HG03095 (cell line): ENCODE measurements around the gene KLK10.
"Not testable (repeated sequence)": the region's sequence is repeated elsewhere in the genome, so short reads cannot be mapped to it uniquely, and the experiment has no call there.

Experiments used
- ATAC-seq: cut with Tn5 transposase; IDR thresholded peaks from one replicate; pipeline ENCODE4 v1.9.1; 2021; ENCODE audit warnings: moderate library complexity; ENCODE audit not compliant: unreplicated experiment

Gene KLK10

DNA sequence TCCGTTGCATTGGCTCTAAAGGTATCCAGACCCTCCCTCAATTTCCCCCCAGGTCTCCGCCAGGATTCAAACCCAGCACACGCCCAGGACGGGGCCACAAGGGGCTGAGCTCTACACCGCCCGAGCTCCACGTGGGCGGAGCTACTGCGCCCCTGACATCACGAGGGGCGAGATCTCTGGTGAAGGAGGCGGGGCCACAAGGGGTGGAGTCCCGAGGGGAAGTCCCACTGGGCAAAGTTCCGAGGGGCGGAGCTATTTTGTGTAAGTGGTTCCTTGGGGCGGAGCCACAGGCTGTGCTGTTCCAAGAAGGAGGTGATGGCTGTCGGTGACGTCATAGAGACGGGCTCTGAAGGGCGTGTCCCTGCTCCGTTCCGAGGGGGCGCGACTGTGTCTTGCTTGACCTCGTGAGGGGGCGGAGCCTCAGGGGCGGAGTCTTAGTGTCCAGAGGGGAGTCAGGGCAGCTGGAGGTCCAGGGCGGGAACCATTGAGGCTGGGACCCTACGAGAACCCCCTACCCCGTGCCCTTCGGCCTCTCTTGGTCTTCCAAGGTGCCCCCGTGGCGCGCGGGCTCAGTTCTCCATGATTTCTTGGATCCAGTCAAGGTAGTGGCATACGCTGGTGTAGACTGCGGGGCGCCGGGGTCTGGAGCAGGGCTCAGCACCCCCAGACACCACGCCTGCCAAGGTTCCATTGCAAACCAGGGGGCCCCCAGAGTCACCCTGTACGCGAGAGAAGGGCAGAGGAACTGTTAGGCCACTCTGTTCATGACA lies 16.8 kb downstream of the KLK10 start:
- ATAC-seq: no peak

DNA sequence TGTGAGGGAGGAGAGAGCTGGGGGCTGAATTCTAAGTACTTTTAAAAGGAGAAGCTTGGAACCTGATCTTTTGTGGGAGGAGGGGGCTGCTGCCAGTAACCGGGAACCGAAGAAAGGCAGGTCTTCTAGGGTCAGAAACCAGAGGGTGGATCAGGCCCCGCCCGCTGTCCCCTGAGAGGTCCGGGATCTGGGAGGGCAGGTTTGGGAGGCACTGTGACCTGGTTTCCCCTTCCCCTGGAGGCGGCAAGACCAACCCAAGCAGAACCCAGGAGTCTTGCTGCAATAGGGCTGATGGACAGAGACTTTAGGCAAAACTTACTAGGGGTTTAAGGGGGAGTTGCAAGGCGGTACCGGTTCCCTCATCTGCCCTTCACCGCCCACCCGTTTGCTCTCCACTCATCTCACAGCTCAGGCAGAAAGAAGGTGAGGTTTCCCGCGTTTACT lies 17.4 kb downstream of the KLK10 start:
- ATAC-seq: no peak

DNA sequence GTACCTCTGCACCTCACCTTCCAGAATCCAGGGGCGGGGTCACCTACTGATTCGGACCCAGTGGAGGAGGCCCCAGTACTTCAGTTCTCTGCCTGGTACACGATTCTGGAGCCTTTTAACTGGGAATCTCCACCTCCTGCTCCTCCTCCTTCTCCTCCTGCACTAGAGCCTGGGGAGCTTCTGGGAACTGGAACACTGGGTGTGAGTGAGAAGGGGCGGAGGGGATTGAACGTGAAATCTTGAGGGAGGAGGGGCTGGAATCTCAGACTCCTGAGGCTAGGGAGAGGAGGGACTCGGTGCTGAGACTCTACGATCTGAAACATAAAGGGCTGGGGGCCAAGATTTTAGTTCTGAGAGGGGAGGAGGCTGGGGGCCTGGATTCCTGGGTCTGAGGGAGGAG lies 18.0 kb downstream of the KLK10 start, which contains the start of gene KLK8:
KLK8 (minus strand) TSS at position 90 of the 400 bp plus-strand sequence. CDS start 437 bp downstream, outside the sequence.
- ATAC-seq: no peak

DNA sequence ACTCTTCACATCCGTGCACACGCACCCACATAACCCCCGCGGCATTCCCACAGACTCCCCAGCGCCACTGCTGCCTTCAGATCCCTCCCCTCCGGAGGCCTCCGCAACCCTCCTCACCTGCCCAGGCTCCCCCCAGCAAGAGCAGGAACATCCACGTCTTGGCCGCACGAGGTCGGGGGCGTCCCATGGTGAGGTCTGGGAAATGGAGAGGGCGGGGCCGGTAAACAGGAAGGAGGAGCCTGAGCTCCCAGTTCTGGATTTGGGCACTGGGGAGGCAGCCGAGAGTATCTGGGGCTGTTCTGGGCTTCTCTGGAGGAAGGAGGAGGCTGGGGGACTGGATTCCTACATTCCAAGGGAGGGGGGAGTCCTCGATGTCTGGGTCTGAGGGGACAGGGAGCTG lies 18.5 kb downstream of the KLK10 start:
- ATAC-seq: no peak

DNA sequence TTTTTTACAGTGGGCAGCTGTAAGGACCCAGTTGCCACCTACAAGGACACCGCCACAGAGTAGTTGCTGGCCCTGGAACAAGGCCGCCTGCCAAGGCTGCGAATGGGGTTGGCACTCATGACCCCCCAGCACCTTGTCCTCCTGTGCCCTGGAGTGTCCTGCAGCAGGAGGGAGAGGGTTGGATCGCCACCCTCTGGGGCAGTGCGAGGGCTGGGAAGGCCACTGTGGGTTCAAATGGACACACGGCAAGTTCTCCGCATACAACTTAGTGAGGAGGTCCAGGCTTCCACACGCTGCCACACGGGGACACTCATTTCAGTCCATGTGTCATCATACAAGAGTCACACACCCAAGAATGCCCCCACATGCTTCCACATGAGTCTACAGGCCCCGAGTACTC lies 19.1 kb downstream of the KLK10 start:
- ATAC-seq: no peak

DNA sequence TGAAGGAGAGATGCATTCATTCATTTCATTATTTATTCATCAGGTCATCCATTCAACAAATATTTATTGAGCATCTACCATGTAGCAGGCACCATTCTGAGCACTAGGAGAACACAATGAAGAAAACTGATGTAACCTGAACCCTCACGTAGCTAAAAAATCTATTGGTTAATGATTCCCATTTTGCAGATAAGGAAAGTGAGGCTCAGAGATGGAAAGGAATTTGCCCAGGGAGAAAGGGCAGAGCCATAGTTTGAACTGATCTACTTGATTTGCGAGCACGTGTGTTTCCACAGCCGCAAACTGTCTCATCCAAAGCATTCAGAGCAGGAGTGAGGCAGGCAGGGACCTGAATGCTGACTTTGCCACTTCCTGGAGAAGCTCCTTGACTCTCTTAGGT lies 20.8 kb downstream of the KLK10 start:
- no peak for ATAC-seq

DNA sequence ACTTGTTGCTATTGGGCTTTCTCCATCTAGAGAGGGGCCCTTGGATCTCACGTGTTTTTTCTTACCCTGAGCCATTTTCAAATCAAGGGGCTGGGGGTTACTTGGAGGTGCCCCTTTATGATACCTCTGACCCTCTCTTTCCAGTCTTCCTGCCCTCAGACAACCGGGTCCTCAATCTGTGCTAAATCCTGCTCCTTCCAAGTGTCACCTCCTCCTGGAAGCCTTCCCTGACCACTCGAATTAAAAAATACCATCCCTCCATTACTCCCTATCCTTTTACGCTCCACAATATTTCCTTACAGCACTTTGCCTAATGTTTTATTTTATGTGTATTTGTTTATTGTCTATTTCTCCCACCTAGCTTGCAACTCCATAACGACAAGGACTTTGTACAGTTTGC lies 21.4 kb downstream of the KLK10 start:
- no peak for ATAC-seq

DNA sequence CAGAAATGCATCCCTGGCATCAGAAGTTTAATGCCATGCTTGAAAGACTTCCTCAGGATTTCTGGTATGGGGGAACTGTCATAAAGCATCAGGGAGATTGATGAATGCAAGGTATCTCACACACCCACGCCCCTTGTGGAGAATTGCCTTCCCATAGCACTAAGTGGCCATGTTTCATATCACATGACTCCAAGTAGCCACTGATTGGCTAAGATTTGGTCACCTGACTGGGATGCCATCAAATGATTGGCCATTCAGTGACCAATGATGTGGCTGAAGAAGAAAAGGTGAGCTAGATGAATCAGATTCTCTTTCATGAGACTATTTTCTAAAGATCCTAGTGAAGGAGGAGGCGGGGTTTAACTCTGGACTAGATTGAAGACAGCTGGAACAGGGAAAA lies 25.4 kb downstream of the KLK10 start:
- no peak for ATAC-seq

DNA sequence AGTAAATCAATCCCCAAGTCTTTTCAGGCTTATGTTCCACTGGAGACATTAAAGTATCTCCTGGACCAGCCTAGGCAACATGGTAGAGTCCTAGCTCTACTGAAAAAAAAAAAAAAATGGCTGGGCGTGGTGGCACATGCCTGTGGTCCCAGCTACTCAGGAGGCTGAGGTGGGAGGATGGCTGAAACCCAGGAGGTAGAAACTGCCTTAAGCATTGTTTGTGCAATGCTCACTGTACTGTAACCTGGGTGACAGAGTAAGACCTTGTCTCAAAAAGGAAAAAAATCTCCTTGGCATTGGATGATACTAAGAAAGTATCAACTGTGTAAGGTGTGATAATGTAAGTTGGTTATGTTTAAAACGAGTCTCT lies 26.9 kb downstream of the KLK10 start:
- ATAC-seq: no peak

DNA sequence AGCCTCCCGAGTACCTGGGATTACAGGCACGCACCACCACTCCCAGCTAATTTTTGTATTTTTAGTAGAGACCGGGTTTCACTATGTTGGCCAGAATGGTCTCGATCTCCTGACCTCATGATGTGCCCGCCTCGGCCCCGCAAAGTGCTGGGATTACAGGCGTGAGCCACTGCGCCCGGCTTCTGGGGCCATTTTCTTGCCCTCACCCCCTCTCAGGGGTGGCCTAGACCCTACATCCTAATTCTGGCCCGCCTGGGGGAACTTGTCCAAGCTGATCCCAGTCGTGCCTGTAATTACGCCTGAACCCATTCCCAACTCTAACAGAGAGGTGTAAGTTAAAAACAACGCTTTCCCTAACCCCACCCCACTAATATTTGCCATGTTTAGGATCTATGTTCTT lies 35.1 kb downstream of the KLK10 start:
- ATAC-seq: not testable (repeated sequence)

DNA sequence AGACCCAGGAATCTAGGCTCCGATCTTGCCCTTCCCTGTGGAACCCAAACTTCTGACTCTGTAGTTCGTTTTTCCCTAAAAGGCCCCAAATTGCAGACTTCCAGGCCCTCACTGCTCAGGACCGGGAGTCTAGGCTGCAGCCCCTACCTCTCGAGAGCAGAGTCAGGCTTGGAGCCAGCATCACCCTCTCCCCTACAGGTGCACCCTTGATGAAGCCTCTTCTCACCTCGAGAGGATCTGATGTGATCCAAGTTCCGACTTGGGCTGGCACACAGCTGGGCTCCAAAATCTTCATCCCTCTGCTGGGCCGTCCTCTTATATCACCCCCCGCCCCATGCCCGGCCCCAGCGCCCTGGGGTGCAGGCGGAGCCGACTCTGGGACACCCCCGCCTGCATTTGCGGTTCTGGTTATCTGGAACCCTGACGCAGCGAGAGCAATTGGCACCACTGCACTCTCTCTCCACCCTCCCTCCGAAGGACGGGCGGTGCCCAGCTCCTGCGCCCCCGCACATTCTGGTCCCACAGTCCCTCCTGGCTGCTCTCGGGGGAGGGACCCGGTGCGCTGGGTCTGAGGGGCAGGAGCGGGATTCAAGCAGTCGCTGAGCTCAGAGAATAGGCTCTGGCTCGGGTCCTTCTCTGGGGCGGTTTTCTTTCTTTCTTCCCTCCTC lies 35.8 kb downstream of the KLK10 start, which contains the start of gene KLK7:
KLK7 (minus strand) TSS at position 293 of the 668 bp plus-strand sequence. CDS start 1,518 bp downstream, outside the sequence.
- no peak for ATAC-seq

DNA sequence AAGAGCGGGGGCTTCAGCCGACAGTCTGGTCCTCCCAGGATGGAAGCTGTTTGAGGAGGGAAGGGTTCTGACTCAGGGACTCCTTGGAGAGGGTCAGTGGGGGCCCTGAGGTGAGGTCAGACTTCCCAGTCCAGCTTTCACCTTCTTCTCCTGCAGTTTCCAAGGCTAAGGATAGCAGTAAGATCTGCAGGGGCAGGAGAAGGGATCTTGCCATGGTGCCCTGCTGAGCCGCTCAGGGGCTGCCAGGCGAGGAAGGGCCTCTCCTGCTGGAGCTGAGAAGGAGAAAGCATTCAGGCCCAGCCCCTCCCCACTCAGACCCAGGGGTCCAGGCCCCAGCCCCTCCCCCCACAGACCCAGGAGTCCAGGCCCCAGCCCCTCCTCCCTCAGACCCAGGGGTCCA lies 37.3 kb downstream of the KLK10 start:
- ATAC-seq: no peak

DNA sequence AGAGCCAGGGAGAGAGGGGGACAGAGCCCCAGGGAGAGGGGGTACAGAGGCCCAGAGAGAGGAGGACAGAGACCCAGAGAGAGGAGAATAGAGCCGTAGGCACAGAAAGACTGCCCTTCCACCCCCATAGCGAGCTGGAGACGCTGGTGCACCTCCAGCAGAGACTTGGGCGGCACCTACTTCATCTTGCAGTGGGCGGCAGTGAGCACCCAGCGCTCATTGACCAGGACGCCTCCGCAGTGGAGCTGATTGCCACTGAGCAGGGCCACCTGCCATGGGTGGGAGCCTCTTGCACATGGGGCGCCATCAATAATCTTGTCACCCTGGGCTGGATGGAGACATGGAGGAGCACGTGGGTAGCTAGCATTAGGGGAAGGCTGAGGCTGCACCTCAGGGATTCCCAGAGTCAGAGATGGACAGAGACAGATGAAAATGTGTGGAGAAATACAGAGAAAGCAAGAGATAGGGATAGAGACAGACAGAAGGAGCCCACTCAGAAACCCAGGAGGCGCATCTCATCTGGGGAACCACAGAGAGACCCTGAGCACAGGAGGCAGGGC lies 37.8 kb downstream of the KLK10 start:
- ATAC-seq: no peak

DNA sequence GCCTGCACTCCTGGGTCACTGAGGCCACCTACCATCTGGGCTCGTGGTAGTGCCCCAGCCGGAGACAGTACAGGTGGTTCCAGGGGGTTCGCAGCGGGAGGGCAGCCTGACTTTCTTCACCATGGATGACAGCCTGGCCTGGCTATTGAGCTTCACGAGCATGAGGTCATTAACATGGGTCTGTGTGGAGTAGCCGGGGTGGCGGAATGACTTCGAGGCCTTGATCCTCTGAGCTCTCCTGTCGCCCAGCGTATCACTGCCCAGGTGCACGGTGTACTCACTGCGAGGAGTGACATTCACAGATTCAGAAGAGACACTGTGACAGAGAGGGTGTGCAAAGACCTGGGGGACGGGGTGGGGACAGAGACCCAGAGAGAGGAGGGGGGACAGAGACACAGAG lies 39.3 kb downstream of the KLK10 start:
- ATAC-seq: no peak

DNA sequence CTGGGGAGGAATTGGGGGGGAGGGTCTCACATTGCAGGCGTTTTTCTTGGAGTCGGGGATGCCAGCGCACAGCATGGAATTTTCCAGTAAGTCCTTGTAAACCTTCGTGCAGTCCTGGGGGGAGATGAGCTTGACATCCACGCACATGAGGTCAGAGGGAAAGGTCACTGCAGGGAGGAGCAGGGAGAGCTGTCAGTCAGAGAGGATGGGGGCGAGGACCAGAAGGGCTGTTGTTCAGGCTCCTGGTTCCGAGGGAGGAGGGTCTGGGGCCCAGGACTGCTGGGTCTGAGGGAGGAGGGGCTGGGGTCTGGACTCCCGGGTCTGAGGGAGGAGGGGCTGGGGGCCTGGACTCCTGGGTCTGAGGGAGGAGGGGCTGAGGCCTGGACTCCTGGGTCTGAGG lies 39.8 kb downstream of the KLK10 start:
- no peak for ATAC-seq

DNA sequence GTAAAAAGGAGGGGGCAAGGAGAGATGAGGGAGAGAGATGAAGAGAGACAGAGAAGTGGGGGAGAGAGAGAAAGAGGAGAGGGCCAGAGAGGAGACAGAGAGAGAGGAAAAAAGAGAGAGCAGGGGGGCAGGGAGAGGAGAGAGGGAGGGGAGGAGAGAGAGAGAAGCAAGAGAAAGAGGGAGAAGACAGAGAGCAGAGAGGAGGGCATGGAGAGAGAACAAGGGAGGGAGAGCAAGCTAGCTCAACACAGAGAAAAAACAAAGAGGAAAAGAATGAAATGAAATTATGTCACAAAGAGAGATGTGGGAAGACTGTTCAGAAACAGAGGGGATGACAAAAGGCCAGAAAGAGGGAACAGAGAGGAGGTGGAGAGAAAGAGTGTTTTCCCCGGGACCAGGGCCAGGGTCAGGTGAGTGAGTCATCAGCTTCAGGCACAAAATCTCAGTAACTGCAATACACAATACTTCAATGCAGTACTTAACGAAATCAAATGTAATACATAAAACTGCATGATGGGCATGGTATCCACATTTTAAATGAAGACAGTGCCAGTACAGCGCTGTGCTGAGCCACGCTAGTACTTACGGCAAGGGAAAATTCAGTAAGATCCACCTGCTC lies 40.6 kb downstream of the KLK10 start:
- no peak for ATAC-seq

DNA sequence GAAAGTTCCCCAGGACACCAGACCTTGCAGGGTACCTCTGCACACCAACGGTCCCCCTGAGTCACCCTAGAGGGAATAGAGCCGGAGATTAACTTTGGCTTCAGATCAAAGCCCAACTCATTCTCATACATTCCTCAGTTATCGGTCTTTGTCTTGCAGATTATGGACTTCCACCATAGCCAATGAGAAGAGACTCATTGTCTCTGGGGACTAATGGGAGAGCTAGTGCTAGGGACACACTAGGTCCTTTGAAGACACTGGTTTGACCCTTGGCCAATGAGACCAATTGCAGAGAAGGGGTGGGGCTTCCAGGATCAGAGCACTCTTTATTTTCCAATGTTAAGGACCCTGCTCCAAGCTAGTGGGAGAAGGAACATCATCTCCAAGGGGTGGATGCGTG lies 41.9 kb downstream of the KLK10 start:
- ATAC-seq: no peak

DNA sequence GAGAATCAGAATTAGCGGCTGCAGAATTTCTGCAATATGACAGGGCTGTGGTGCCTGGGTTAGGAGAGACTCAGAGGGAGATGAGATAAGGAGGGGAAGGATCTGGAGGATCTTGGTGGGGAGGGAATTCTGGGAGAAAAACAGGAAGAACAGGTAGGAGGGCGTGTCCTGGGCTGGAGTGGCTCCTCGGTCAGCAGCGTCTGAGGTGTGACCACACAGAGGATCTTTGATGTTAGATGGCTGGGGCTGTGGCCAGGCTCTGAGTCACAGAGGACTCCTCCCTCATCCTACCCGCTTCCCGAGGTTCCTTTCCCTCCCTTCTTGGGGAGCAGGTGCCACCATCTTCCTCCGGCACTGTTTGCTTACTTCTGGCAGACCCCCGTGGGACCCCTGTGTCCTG lies 43.7 kb downstream of the KLK10 start:
- ATAC-seq: no peak

DNA sequence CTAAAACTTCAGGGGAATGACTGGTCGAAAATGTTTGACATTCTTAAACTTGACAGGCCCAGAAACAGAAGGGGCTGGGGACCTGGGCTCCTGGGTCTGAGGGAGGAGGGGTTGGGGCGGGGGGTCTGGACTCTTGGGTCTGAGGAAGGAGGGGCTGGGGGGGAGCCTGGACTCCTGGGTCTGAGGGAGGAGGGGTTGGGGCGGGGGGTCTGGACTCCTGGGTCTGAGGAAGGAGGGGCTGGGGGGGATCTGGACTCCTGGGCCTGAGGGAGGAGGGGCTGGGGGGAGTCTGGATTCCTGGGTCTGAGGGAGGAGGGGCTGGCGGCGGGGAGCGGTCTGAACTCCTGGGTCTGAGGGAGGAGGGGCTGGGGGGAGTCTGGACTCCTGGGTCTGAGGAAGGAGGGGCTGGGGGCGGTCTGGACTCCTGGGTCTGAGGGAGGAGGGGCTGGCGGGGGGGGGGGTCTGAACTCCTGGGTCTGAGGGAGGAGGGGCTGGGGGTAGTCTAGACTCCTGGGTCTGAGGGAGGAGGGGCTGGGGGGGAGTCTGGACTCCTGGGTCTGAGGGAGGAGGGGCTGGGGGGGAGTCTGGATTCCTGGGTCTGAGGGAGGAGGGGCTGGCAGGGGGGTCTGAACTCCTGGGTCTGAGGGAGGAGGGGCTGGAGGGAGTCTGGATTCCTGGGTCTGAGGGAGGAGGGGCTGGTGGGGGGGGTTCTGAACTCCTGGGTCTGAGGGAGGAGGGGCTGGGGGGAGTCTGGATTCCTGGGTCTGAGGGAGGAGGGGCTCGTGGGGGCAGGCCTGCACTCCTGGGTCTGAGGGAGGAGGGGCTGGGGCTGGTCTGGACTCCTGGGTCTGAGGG lies 44.6 kb downstream of the KLK10 start:
- no peak for ATAC-seq

DNA sequence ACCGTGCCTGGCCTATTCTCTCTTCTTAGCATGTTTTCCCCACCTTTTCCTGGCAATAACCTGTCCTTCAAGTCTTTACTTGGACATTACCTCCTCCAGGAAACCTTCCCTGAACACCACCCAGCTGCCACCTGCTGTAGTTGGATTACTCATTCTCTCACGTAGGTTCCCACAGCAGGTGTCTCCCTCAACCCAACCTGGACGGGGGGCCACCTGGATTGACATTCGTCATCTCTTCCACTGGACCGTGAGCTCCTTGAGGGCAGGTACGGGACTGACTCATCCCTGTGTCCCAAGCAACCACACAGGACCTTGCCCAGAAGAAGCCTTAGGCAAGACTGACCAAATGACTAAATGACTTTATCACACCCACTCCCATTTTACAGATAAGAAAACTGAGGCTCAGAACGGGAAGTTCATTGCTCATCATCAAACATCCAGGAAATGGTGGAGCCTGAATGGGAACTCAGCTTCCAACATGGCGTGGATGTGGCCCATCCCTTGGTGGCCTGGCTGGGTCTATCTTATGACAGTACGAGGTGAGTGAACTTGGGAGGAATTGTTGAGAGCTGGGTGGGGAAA lies 46.6 kb downstream of the KLK10 start:
- no peak for ATAC-seq
